Stimulated activated CD8-positive, alpha-beta memory T cell treated with anti-CD3 and anti-CD28 coated beads, Interleukin-2, amount 100 ng/mL, for 1 hour (primary cell): Measurements from ENCODE around the gene PSMD4.
"Not testable (repeated sequence)": the region's sequence is repeated elsewhere in the genome, so short reads cannot be mapped to it uniquely, and the experiment has no call there.

Experiments used
- DNase-seq, 2 donors: peaks; one replicate each; pipeline ENCODE4 v3.0.0-alpha.2; 2020; ENCODE audit warnings: low read depth in 2 of 2

PSMD4 gene

GRCh38 chr1:151254217-151255213 is at the start of gene PSMD4:
Gene PSMD4 (plus strand): TSS chr1:151254734. CDS start chr1:151254783, 49 bp downstream.
- peak; percentile 85 for DNase-seq

GRCh38 chr1:151205381-151205965 is 49.1 kb upstream of the PSMD4 start:
- DNase-seq: not testable (repeated sequence)

- DNase-seq: no peak
Observed at GRCh38 chr1:151210830-151211229, 43.7 kb upstream of the PSMD4 start.

DNA sequence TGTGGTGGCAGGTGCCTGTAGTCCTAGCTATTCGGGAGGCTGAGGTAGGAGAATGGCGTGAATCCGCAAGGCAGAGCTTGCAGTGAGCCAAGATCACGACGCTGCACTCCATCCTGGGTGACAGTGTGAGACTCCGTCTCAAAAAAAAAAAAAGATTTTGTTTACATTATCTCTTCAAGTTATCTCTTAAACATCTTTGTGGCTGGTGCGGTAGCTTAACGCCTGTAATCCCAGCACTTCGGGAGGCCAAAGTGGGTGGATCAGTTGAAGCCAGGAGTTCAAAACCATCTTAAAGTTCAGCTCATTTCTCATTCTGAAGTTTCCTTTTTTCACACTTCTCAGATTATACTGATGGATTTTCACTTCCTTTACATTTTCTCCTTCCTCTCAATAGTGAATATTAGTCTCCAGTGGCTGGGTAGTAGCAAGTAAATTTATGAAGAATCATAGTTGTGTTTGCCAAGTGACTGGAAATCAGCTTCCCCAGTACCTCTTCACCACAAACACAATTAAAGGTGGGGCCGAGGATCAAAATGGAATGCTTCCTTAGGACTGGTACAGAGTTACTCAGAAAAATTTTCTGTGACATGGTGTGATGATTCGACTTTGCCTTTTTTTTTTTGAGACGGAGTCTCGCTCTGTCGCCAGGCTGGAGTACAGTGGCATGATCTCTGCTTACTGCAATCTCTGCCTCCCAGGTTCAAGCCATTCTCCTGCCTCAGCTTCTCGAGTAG is 42.4 kb upstream of the PSMD4 start:
- DNase-seq: no peak

DNA sequence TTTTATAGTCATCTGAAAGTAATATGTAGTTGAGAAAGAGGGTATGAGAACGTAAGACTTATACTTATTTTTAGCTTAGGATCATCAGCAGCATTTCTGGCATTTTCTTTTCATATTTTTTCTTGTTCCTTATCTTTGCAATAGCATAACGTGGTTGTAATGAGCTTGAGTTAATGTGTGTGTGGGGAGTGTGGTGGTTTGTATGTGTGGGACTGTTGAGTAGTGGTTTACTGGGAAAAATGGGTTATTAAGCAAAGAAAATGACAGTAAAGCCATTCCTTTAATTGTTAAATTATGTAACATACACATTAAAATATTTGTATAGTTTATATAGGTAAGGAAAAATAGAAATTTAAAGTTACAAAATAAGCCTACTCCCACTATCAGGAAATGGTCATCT is 41.0 kb upstream of the PSMD4 start:
- no peak for DNase-seq

DNA sequence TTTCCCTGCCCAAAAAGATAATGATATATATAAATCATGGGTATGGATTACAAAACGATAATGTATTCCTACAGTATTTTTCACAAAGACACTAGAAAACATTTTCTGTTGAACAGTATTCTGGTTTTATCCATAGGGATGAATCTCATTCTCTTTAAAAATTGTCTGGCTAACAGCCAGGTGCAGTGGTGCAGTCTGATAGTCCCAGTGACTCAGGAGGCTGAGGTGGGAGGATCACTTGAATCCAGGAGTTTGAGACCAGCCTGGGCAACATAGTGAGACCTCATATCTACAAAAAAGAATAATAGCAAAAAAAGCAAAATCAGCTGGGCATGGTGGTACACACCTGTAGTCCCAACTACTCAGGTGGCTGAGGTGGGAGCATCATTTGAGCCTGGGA is 32.9 kb upstream of the PSMD4 start:
- DNase-seq: no peak

GRCh38 chr1:151222130-151222529 is 32.4 kb upstream of the PSMD4 start:
- DNase-seq: no peak

GRCh38 chr1:151235235-151235634 is 19.3 kb upstream of the PSMD4 start:
- DNase-seq: no peak

DNA sequence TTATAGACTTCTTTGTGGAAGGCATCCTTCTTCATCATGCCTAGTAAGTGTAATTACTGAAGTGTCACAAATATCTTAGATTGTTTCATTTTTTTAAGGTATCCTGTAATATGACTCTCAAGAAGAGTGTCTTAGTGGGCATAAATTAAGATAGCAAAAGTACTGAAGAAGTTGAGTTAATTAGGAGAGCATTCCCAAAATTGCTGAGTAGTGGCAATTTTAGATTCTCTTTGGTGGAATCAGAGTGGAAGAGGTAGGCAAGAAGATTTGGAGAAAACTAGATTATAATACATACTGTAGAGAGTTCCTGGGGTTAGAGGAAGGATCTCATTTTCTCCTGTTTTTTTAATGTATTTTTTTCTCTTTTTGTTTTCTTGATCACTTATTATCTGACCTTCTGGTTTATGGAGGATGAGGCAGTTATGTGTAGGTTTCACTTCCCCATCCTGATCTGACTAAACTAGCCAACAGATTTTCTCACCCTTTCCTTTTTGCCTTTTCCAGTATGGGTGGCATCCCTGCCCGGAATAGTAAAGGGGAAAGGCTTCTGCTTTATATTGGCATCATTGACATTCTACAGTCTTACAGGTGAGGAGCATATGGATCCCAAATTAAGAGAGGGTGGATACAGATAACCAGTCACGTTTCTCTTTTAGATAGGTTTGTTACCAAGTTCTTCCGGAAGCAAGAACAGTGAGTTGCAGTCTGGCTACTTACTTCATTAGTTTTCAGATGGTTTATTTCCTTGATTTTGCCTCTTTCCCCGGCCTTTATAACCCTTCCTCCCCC is 16.7 kb upstream of the PSMD4 start:
- DNase-seq: no peak

- no peak for DNase-seq
Observed at GRCh38 chr1:151238467-151238739, 16.1 kb upstream of the PSMD4 start.

DNA sequence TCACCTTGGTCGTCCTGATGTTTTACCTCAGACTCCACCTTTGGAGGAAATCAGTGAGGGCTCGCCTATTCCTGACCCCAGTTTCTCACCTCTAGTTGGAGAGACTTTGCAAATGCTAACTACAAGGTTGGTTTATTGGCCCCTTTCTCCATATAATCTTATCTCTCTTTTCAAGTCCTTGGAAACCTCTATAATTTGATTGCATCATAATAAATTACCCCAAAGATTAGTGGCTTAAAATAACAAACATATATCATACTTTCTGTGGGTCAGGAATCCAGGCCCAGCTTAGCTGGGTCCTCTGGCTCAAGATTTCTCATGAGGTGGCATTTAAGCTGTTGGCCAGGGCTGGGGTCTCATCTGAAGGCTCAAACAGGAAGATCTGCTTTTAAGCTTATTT is 12.1 kb upstream of the PSMD4 start:
- DNase-seq: no peak

GRCh38 chr1:151243683-151244216 is 10.8 kb upstream of the PSMD4 start:
- no peak for DNase-seq

DNA sequence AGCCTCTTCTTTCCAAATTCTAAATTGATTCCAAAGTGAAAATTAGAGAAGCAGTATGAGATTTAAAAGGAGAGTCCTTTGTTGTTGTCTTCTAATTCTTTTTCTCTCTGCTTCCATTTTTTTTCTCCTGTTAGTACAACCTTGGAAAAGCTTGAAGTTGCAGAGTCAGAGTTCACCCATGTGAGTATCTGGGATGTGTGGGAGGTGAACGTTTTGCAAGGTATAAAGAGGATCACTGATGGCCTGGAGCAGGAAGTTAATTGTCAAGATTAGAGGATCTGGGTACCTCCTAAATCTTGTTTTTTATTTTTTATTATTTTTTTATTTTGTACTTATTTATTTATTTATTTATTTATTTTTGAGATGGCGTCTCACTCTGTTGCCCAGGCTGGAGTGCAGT is 7.7 kb upstream of the PSMD4 start:
- no peak for DNase-seq

DNA sequence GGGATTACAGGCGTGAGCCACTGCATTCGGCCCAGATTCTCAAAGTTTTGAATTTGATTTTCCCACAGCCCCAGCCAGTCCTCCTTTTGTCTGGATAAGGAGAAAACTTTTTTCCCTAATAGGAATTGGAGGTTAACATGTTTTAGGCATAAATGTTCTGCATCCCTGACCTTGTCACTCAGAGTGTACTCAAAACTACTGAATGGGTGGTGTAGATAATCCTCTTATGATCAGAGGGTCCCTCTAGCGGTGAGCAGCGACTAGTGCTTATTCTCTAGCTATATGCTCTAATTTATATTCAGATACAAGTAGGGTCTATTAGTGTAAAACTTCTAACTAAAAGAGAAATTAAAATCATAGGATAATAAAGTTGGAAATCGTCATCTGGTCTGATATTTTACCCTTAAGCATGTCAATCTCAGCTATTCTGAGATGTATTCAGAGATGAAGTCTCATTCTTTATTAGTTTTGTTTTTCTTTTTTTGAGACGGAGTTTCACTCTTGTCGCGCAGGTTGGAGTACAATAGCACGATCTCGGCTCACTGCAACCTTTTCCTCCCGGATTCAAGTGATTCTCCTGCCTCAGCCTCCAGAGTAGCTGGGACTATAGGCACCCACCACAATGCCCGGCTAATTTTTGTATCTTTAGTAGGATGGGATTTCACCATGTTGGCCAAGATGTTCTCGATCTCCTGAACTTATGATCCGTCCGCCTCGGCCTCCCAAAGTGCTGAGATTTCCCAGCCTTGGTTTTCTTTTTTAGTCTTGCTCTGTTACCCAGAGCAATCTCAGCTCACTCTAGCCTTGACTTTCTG is 2.7 kb upstream of the PSMD4 start:
- peak; percentile 20 to 47 for DNase-seq

DNA sequence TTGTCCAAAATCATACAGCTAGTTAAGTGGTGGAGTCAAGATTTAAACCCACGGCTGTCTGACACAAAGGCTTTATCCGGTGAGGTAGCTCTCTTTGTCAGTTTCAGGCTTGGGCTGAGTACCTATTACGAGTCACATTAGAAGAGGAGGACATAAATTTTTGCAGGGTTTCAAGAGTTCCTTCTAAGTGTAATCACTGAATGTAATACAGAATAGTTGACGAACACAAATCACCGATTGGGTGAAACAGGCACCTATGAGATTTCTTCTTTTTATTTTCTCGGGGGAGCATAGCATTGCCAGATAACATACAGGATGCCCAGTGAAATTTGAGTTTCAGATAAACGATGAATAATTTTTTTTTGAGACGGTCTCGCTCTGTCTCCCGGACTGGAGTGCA is 847 bp downstream of the PSMD4 start:
- no peak for DNase-seq

- no peak for DNase-seq
Observed at GRCh38 chr1:151259351-151259750, 4.8 kb downstream of the PSMD4 start.

GRCh38 chr1:151265446-151266236 is 11.1 kb downstream of the PSMD4 start:
- no peak for DNase-seq

- no peak for DNase-seq
Observed at GRCh38 chr1:151266315-151266714, 11.8 kb downstream of the PSMD4 start.

DNA sequence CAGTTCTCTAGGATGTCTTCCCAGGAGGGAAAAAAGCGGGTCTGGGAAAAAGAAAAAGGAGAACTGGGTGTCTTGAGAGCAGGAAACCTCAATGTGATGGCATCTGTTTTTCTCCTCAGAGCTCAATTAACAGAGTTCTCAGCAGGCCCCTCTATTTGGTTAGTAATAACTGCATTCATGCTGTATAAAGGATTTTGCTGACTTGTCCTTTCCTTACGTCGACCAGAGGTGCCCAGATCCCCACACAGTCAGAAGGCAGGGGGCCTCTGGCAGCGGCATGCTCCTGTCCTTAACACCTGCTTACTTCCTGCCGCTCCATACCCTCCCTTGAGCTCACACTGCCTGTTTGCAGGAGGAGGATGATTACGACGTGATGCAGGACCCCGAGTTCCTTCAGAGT is 12.3 kb downstream of the PSMD4 start:
- no peak for DNase-seq

DNA sequence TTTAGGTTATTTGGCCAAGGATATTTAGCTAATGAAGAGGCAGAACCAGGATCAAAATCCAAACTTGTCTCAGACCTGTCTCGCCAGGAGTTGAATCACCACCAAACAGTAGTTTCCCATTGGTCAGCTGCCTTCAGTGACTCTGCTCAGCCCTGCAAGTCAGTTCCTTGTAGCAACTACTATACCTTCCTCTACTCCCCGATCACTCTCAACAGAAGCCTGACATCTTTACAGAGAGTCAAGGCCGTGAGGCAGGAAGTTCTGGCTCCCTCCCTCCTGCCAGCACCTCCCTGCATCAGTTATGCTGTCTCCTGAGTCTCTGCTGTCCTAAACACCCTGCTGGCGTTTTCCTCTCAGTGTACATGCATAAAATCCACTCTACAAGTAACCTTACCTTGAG is 13.2 kb downstream of the PSMD4 start:
- DNase-seq: no peak
